NT2/D1 (cell line): ENCODE results near the gene LHFPL6.

Experiments used
- DNase-seq: peaks from one replicate; pipeline ENCODE4 v3.0.0-alpha.2; 2011; ENCODE audit warnings: low read depth, low spot score
- H3K27me3 ChIP-seq: 2 replicates; pipeline ENCODE4 v1.6.0; 2011; ENCODE audit warnings: mild to moderate bottlenecking; ENCODE audit not compliant: insufficient read length, insufficient read depth
- H3K36me3 ChIP-seq: 2 replicates; pipeline ENCODE4 v1.6.1; 2011; ENCODE audit warnings: mild to moderate bottlenecking, low read length, mixed read lengths; ENCODE audit not compliant: insufficient read depth, insufficient read length
- H3K4me1 ChIP-seq: 2 replicates; pipeline ENCODE4 v1.5.1; 2011; ENCODE audit not compliant: insufficient read depth, insufficient read length
- H3K4me3 ChIP-seq: 2 replicates; pipeline ENCODE4 v1.5.1; 2011; ENCODE audit warnings: low read depth; ENCODE audit not compliant: insufficient read length
- H3K9ac ChIP-seq: 2 replicates; pipeline ENCODE4 v1.6.0; 2011; ENCODE audit warnings: low read depth; ENCODE audit not compliant: insufficient read length
- H3K9me3 ChIP-seq: 2 replicates; pipeline ENCODE4 v1.5.1; 2011; ENCODE audit warnings: mild to moderate bottlenecking, low read length; ENCODE audit not compliant: insufficient read depth
- SUZ12 ChIP-seq: IDR thresholded peaks from 2 replicates; pipeline ENCODE4 v1.6.1; 2011; ENCODE audit not compliant: insufficient read length, insufficient read depth; ENCODE audit errors: extremely low read depth
- YY1 ChIP-seq: IDR thresholded peaks from 2 replicates; pipeline ENCODE4 v1.6.1; 2011; ENCODE audit not compliant: insufficient read length, insufficient read depth
- ZNF274 ChIP-seq: IDR thresholded peaks from 2 replicates; pipeline ENCODE4 v1.6.1; 2011; ENCODE audit warnings: mild to moderate bottlenecking, low read depth, low read length

LHFPL6 gene

GRCh38 chr13:39381456-39381855 lies 221.5 kb downstream of the LHFPL6 start:
- H3K4me3 ChIP-seq = no peak overlapping the region
- DNase-seq = no peak
- H3K9me3 ChIP-seq = peaks cover 12% of the 10 kb centered on the region; the same call in 1 of the 2 replicates
- H3K36me3 ChIP-seq = no peaks in the 10 kb centered on the region
- no peak overlapping the region for H3K9ac ChIP-seq
- TF ChIP-seq YY1 (no peak), ZNF274 (no peak), SUZ12 (no peak)
- no peaks in the 10 kb centered on the region for H3K4me1 ChIP-seq
- H3K27me3 ChIP-seq = peaks cover 9% of the 10 kb centered on the region

- no peak overlapping the region for H3K9ac ChIP-seq
- peaks cover 12% of the 10 kb centered on the region; the same call in 1 of the 2 replicates for H3K9me3 ChIP-seq
- DNase-seq = no peak
- H3K4me1 ChIP-seq = no peaks in the 10 kb centered on the region
- H3K36me3 ChIP-seq = no peaks in the 10 kb centered on the region
- no peak for TF ChIP-seq ZNF274
- no peak for TF ChIP-seq SUZ12
- no peak for TF ChIP-seq YY1
- peaks cover 9% of the 10 kb centered on the region for H3K27me3 ChIP-seq
- no peak overlapping the region for H3K4me3 ChIP-seq
Observed at GRCh38 chr13:39379667-39380655, 223.0 kb downstream of the LHFPL6 start.

- H3K27me3 ChIP-seq = peaks cover 8% of the 10 kb centered on the region
- no peak for DNase-seq
- H3K36me3 ChIP-seq = no peaks in the 10 kb centered on the region
- peaks cover 12% of the 10 kb centered on the region; the same call in 1 of the 2 replicates for H3K9me3 ChIP-seq
- H3K4me1 ChIP-seq = no peaks in the 10 kb centered on the region
- TF ChIP-seq SUZ12 (no peak), ZNF274 (no peak), YY1 (no peak)
- no peak overlapping the region for H3K9ac ChIP-seq
- H3K4me3 ChIP-seq = no peak overlapping the region
Observed at GRCh38 chr13:39379118-39379517, 223.9 kb downstream of the LHFPL6 start.

GRCh38 chr13:39378306-39378705 lies 224.7 kb downstream of the LHFPL6 start:
- H3K4me3 ChIP-seq = no peak overlapping the region
- H3K27me3 ChIP-seq = no peaks in the 10 kb centered on the region
- no peaks in the 10 kb centered on the region for H3K36me3 ChIP-seq
- no peaks in the 10 kb centered on the region for H3K4me1 ChIP-seq
- peaks cover 12% of the 10 kb centered on the region; the same call in 1 of the 2 replicates for H3K9me3 ChIP-seq
- TF ChIP-seq SUZ12 (no peak), ZNF274 (no peak), YY1 (no peak)
- H3K9ac ChIP-seq = no peak overlapping the region
- DNase-seq = no peak

GRCh38 chr13:39377699-39378098 lies 225.3 kb downstream of the LHFPL6 start:
- Histone ChIP-seq H3K9ac (no peak overlapping the region), H3K9me3 (peaks cover 12% of the 10 kb centered on the region; the same call in 1 of the 2 replicates), H3K4me3 (no peak overlapping the region), H3K36me3 (no peaks in the 10 kb centered on the region), H3K4me1 (no peaks in the 10 kb centered on the region), H3K27me3 (no peaks in the 10 kb centered on the region)
- DNase-seq = no peak
- TF ChIP-seq SUZ12 (no peak), ZNF274 (no peak), YY1 (no peak)

GRCh38 chr13:39376076-39376475 lies 226.9 kb downstream of the LHFPL6 start:
- Histone ChIP-seq H3K4me1 (no peaks in the 10 kb centered on the region), H3K9ac (no peak overlapping the region), H3K27me3 (no peaks in the 10 kb centered on the region), H3K9me3 (peaks cover 5% of the 10 kb centered on the region; the same call in 1 of the 2 replicates), H3K4me3 (no peak overlapping the region), H3K36me3 (no peaks in the 10 kb centered on the region)
- DNase-seq = no peak
- no peak for TF ChIP-seq SUZ12
- no peak for TF ChIP-seq YY1
- TF ChIP-seq ZNF274 = no peak

GRCh38 chr13:39375601-39376000 lies 227.4 kb downstream of the LHFPL6 start:
- no peak for DNase-seq
- Histone ChIP-seq H3K4me3 (no peak overlapping the region), H3K4me1 (no peaks in the 10 kb centered on the region), H3K9me3 (no peaks in the 10 kb centered on the region), H3K9ac (no peak overlapping the region), H3K36me3 (no peaks in the 10 kb centered on the region), H3K27me3 (no peaks in the 10 kb centered on the region)
- TF ChIP-seq SUZ12 (no peak), YY1 (no peak), ZNF274 (no peak)
